ENCODE data around the gene ZNF830.
"Not testable (repeated sequence)": the region's sequence is repeated elsewhere in the genome, so short reads cannot be mapped to it uniquely, and the experiment has no call there.

Gene ZNF830

GRCh38 chr17:34961093-34961911 lies at the start of gene ZNF830, which contains the start of gene CCT6B:
Gene ZNF830, plus strand, starts transcription at chr17:34961540. Its CDS starts 27 bp downstream, at chr17:34961567.
Gene CCT6B, minus strand, starts transcription at chr17:34961460. Its CDS starts 67 bp downstream, at chr17:34961393.
- DNase-seq = peak; percentile 91

GRCh38 chr17:34913001-34913400 lies 48.3 kb upstream of the ZNF830 start:
- DNase-seq = no peak

GRCh38 chr17:34916120-34916519 lies 45.2 kb upstream of the ZNF830 start:
- no peak for DNase-seq

- no peak for DNase-seq
These were observed 44.0 kb upstream of the ZNF830 start for GRCh38 chr17:34917381-34917780.

GRCh38 chr17:34920676-34921075 lies 40.7 kb upstream of the ZNF830 start:
- no peak for DNase-seq

GRCh38 chr17:34926661-34927060 lies 34.7 kb upstream of the ZNF830 start:
- DNase-seq = no peak

GRCh38 chr17:34930283-34930682 lies 31.1 kb upstream of the ZNF830 start:
- no peak for DNase-seq

- DNase-seq = not testable (repeated sequence)
These were observed 10.6 kb upstream of the ZNF830 start for GRCh38 chr17:34950780-34951179.

- DNase-seq = no peak
These were observed 2.9 kb upstream of the ZNF830 start for GRCh38 chr17:34958438-34958837.

- no peak for DNase-seq
These were observed 12.8 kb downstream of the ZNF830 start for GRCh38 chr17:34974179-34974578.

- DNase-seq = no peak
These were observed 13.8 kb downstream of the ZNF830 start for GRCh38 chr17:34974794-34975785.

- DNase-seq = no peak
These were observed 17.8 kb downstream of the ZNF830 start for GRCh38 chr17:34979153-34979552.

- no peak for DNase-seq
These were observed 18.5 kb downstream of the ZNF830 start for GRCh38 chr17:34979650-34980352.

GRCh38 chr17:34980353-34980680 lies 19.0 kb downstream of the ZNF830 start, which contains the start of gene LIG3:
Gene LIG3, plus strand, starts transcription at chr17:34980512. Its CDS starts 2,494 bp downstream, at chr17:34983006.
- peak; percentile 92 for DNase-seq

GRCh38 chr17:34980681-34981537 lies 19.6 kb downstream of the ZNF830 start:
- DNase-seq = peak; percentile 76

- DNase-seq = no peak
These were observed 20.4 kb downstream of the ZNF830 start for GRCh38 chr17:34981538-34982241.

GRCh38 chr17:34987232-34987631 lies 25.9 kb downstream of the ZNF830 start:
- DNase-seq = no peak

- no peak for DNase-seq
These were observed 27.3 kb downstream of the ZNF830 start for GRCh38 chr17:34988644-34989043.

- DNase-seq = no peak
These were observed 28.1 kb downstream of the ZNF830 start for GRCh38 chr17:34989473-34989872.

GRCh38 chr17:34990921-34991365 lies 29.6 kb downstream of the ZNF830 start:
- DNase-seq = no peak

- DNase-seq = no peak
These were observed 30.3 kb downstream of the ZNF830 start for GRCh38 chr17:34991606-34992005.
